ENCODE results near the gene UNC13B.
A peak's percentile ranks its signal among the peaks of the same experiment; 100 is the strongest.

Gene UNC13B

DNA sequence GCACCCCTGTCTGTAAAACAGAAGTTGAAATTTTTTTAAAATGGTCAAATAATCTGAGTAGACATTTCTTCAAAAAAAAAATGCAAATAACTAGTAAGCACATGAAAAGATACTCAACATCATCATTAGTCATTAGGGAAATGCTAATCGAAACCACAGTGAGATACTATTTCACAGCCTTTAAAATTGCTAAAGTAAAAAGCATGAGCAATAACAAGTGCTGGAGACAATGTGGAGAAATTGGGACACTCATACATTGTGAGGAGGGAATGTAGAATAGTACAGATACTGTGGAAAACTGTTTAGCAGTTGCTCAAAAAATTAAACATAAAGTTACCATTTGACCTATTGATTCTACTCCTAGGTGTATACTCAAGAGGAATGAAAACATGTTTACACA, 269.7 kb downstream of the UNC13B start:
- peaks cover 4% of the 10 kb centered on the region for H3K4me1 ChIP-seq (ENCODE audit: insufficient read depth, poor library complexity, severe bottlenecking)
- no peaks in the 10 kb centered on the region for H3K9me3 ChIP-seq (ENCODE audit: severe bottlenecking)
- H3K4me3 ChIP-seq (ENCODE audit: severe bottlenecking): no peak overlapping the region
- DNase-seq (ENCODE audit: low spot score): no peak
- no peaks in the 10 kb centered on the region for H3K27me3 ChIP-seq (ENCODE audit: insufficient read depth, poor library complexity, severe bottlenecking)
- H3K27ac ChIP-seq (ENCODE audit: poor library complexity, severe bottlenecking): no peak overlapping the region
- TF ChIP-seq, protein P1, sequence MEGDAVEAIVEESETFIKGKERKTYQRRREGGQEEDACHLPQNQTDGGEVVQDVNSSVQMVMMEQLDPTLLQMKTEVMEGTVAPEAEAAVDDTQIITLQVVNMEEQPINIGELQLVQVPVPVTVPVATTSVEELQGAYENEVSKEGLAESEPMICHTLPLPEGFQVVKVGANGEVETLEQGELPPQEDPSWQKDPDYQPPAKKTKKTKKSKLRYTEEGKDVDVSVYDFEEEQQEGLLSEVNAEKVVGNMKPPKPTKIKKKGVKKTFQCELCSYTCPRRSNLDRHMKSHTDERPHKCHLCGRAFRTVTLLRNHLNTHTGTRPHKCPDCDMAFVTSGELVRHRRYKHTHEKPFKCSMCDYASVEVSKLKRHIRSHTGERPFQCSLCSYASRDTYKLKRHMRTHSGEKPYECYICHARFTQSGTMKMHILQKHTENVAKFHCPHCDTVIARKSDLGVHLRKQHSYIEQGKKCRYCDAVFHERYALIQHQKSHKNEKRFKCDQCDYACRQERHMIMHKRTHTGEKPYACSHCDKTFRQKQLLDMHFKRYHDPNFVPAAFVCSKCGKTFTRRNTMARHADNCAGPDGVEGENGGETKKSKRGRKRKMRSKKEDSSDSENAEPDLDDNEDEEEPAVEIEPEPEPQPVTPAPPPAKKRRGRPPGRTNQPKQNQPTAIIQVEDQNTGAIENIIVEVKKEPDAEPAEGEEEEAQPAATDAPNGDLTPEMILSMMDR (IDR thresholded peaks at IDR 0.05; ENCODE audit: poor library complexity, severe bottlenecking): no peak
- no peaks in the 10 kb centered on the region for H3K36me3 ChIP-seq (ENCODE audit: low read depth)
- ATAC-seq (ENCODE audit: low read depth): no peak

DNA sequence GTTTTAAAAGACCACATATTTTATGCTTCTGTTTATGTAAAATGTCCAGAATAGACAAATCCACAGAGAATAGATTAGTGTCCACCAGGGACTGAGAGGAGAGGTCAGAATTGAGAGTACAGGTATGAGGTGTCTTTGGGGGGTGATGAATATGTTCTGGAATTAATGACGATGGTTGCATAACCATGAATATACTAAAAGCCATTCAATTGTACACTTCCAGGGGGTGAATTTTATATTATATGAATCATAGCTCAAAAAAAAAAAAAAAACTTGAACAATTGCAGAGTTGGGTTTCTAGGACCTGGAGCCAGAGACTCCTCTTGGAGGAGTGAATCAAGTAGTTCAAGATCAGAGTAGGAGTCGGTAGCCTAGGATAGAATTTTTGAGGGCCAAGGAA, 270.3 kb downstream of the UNC13B start:
- Histone ChIP-seq H3K4me3 (ENCODE audit: severe bottlenecking) (no peak overlapping the region), H3K36me3 (ENCODE audit: low read depth) (no peaks in the 10 kb centered on the region), H3K4me1 (ENCODE audit: insufficient read depth, poor library complexity, severe bottlenecking) (peaks cover 4% of the 10 kb centered on the region), H3K9me3 (ENCODE audit: severe bottlenecking) (no peaks in the 10 kb centered on the region), H3K27ac (ENCODE audit: poor library complexity, severe bottlenecking) (no peak overlapping the region), H3K27me3 (ENCODE audit: insufficient read depth, poor library complexity, severe bottlenecking) (no peaks in the 10 kb centered on the region)
- TF ChIP-seq, protein P1 (IDR thresholded peaks at IDR 0.05; ENCODE audit: poor library complexity, severe bottlenecking): no peak
- peak; percentile 31; the same call in 1 of the 3 replicates for ATAC-seq (ENCODE audit: low read depth)
- DNase-seq (ENCODE audit: low spot score): no peak

DNA sequence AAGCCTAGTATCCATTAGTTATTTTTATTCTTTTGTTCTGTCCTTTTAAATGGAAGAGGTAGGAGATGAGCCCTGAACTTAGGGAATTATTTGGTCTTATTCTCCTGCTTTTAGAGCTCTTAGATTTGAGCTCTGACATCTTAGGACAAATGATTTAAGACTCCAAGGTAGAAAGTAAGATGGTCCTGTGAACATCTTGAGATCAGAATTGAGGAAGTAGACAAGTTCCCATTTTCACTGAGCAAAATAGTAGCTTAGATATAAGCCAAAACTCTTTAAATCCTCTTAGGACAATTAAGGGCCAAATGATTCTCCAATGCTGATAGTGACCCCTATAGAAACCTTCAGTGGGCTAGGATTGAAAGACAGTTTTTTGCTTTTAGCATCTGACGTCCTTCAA, 275.1 kb downstream of the UNC13B start:
- Histone ChIP-seq H3K4me3 (ENCODE audit: severe bottlenecking) (no peak overlapping the region), H3K27ac (ENCODE audit: poor library complexity, severe bottlenecking) (no peak overlapping the region), H3K9me3 (ENCODE audit: severe bottlenecking) (no peaks in the 10 kb centered on the region), H3K4me1 (ENCODE audit: insufficient read depth, poor library complexity, severe bottlenecking) (peaks cover under 1% of the 10 kb centered on the region), H3K27me3 (ENCODE audit: insufficient read depth, poor library complexity, severe bottlenecking) (no peaks in the 10 kb centered on the region), H3K36me3 (ENCODE audit: low read depth) (no peaks in the 10 kb centered on the region)
- ATAC-seq (ENCODE audit: low read depth) (no peak), DNase-seq (ENCODE audit: low spot score) (no peak)
- TF ChIP-seq, protein P1 (IDR thresholded peaks at IDR 0.05; ENCODE audit: poor library complexity, severe bottlenecking): no peak

DNA sequence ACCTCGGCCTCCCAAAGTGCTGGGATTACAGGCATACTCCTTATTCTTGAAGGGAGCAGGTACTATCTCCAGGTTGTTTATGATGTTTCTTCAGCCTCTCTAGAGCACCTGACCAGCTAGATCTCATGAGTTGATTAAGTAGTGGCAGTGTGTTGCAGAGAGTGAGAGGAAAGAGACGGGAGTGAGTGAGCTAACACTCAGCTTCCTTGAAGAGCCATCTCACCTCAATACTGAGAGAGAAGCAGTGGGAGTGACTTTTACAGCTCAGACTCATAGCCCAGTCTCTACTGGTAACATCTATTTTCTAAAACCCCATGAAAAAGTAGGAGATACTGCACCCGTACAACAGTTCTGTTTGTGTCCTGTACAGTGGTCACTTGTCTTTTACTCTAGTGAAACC, 284.2 kb downstream of the UNC13B start:
- no peaks in the 10 kb centered on the region for H3K36me3 ChIP-seq (ENCODE audit: low read depth)
- no peaks in the 10 kb centered on the region for H3K4me1 ChIP-seq (ENCODE audit: insufficient read depth, poor library complexity, severe bottlenecking)
- no peaks in the 10 kb centered on the region for H3K9me3 ChIP-seq (ENCODE audit: severe bottlenecking)
- no peak overlapping the region for H3K4me3 ChIP-seq (ENCODE audit: severe bottlenecking)
- TF ChIP-seq, protein P1 (IDR thresholded peaks at IDR 0.05; ENCODE audit: poor library complexity, severe bottlenecking): no peak
- H3K27me3 ChIP-seq (ENCODE audit: insufficient read depth, poor library complexity, severe bottlenecking): peaks cover 17% of the 10 kb centered on the region
- no peak for ATAC-seq (ENCODE audit: low read depth)
- DNase-seq (ENCODE audit: low spot score): no peak
- no peak overlapping the region for H3K27ac ChIP-seq (ENCODE audit: poor library complexity, severe bottlenecking)

DNA sequence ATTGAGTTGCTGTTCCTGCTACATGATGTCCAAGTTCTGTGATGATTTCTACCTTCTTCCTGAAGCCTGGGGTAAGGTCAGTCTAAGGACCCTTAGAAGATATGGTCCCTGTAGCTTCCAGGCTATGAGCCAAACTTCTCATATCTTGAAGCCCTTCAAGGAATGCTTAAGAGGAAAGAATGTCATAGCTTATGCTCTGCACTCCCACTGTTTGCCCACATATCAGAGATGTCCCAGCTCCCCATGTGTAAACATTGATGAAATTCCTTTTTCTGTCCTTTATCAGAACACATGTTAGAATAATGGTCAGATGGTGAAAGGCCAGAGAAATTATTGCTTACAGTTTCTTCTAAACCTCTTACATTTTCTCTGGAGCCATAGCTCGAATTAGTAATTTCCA, 286.7 kb downstream of the UNC13B start:
- TF ChIP-seq, protein P1 (IDR thresholded peaks at IDR 0.05; ENCODE audit: poor library complexity, severe bottlenecking): no peak
- ATAC-seq (ENCODE audit: low read depth) (no peak), DNase-seq (ENCODE audit: low spot score) (no peak)
- Histone ChIP-seq H3K9me3 (ENCODE audit: severe bottlenecking) (no peaks in the 10 kb centered on the region), H3K4me1 (ENCODE audit: insufficient read depth, poor library complexity, severe bottlenecking) (no peaks in the 10 kb centered on the region), H3K4me3 (ENCODE audit: severe bottlenecking) (no peak overlapping the region), H3K27ac (ENCODE audit: poor library complexity, severe bottlenecking) (no peak overlapping the region), H3K27me3 (ENCODE audit: insufficient read depth, poor library complexity, severe bottlenecking) (peaks cover 20% of the 10 kb centered on the region), H3K36me3 (ENCODE audit: low read depth) (no peaks in the 10 kb centered on the region)
